Pancreas (tissue), 10 donors: ENCODE data around the gene WSCD2. TPM values are rescaled to one million over a fixed set of nuclear protein-coding genes. Genes with fewer than 3 reads are reported as not detected.

ENCODE experiments used
- ATAC-seq, 4 donors: fragments of 200-7000 bp; cut with Tn5 transposase; one replicate each; pipeline versions ENCODE4 v1.8.0 to v1.9.1; 2020; ENCODE audit warnings: mild to moderate bottlenecking in 4 of 4, moderate library complexity in 4 of 4
- DNase-seq, 6 donors: peaks; one replicate each; pipeline ENCODE4 v3.0.0-alpha.2; 2020
- FAIRE-seq: peaks from 2 replicates; lab custom pipeline; 2012; peaks lifted over from hg19 to GRCh38; lab: Jason Lieb, UNC
- H3K27ac ChIP-seq, 4 donors: fragments of 200-600 bp; sonication (generic); 1 replicate in 3 of 4; 2 replicates in 1 of 4; pipeline versions ENCODE4 v1.5.0 to v1.8.0; 2020
- H3K27me3 ChIP-seq, 4 donors: fragments of 200-600 bp; one replicate each; pipeline ENCODE4 v1.8.0; 2021
- H3K36me3 ChIP-seq, 3 donors: fragments of 200-600 bp; sonication (generic) in 1 of 3; one replicate each; pipeline versions ENCODE4 v1.5.0 to v1.8.0; 2020 to 2021
- H3K4me1 ChIP-seq, 3 donors: fragments of 200-600 bp; one replicate each; pipeline ENCODE4 v1.8.0; 2021
- H3K4me3 ChIP-seq, 4 donors: fragments of 200-600 bp; sonication (generic) in 2 of 4; one replicate each; pipeline versions ENCODE4 v1.5.0 to v1.8.0; 2020 to 2021
- H3K9me3 ChIP-seq, 4 donors: fragments of 200-600 bp; one replicate each; pipeline ENCODE4 v1.8.0; 2021
- CTCF ChIP-seq, 4 donors: fragments of 200-600 bp; sonication (generic) in 3 of 4; IDR thresholded peaks; one replicate each; pipeline versions ENCODE4 v1.5.0 to v1.8.0; 2021; ENCODE audit warnings: antibody characterized with exemption in 4 of 4
- WGBS, 2 donors: extraction: QIAGEN DNeasy Blood & Tissue Kit; methylation state at CpG; one replicate each; pipeline ENCODE4 v1.1.7; 2013; 5-methylcytosine and 5-hydroxymethylcytosine counted together
- intact Hi-C, 3 donors: fragments of 100-400 bp; cut with DNase I; formaldehyde crosslinking; loops; one replicate each; pipeline versions ENCODE4 v1.11.1 to v1.14.2; 2022
- polyA plus RNA-seq, 2 donors: library from polyadenylated mRNA; stranded (reverse); fragments of 200-250 nt; gene quantifications; one replicate each; pipeline ENCODE4 v1.2.3, GENCODE V29; 2013
- total RNA-seq, 6 donors: library from RNA; stranded (reverse); fragmentation: NEBNext Ultra II Directional in 4 of 6; extraction: Animal tissue kit (Norgen Biotek cat#: 25700) in 4 of 6; gene quantifications; one replicate each; pipeline versions ENCODE4 v1.2.1 to v1.2.4, GENCODE V29; 2021 to 2023
- donor health status: healthy with polysubstance abuse.
- donor health status: DM: no; HTN: no; CAD: no; lungs with moderate emphysema.
- donor health status: DM: no; HTN: no; CAD: no.
- donor health status: control.
- donor health status: control.
- donor health status: Bipolar disorder and iron deficiency.
- donor health status: DM: yes; HTN: yes; CAD: no.
- donor health status: DM: no; HTN: no; CAD: no.
- donor health status: DM: no; HTN: no; CAD: no.
- donor health status: DM: yes; HTN: yes; CAD: no.

WSCD2 gene
- total and polyA plus RNA-seq, 8 donors, result 0.14 to 5.8 (median 1.1) TPM; not detected in 1

GRCh38 chr12:108094056-108094649 lies 34.9 kb upstream of the WSCD2 start:
- WGBS, 2 donors, result 50% methylated on average over 2 of the region's 2 CpGs
- Histone ChIP-seq H3K9me3 (no peaks in the 10 kb centered on the region), H3K4me1 (no peaks in the 10 kb centered on the region), H3K27ac (no peak overlapping the region), H3K36me3 (no peaks in the 10 kb centered on the region), H3K27me3 (no peaks in the 10 kb centered on the region), H3K4me3 (no peak overlapping the region)
- ATAC-seq (no peak), FAIRE-seq (no peak), DNase-seq (no peak)
- intact Hi-C loops, result no loop called here
- no peak for TF ChIP-seq CTCF (IDR thresholded peaks at IDR 0.05)

- intact Hi-C loops, result no loop called here
- peak in 1 of 4 donors; percentile 39 for ATAC-seq
- Histone ChIP-seq H3K27me3 (no peaks in the 10 kb centered on the region), H3K27ac (no peak overlapping the region), H3K36me3 (no peaks in the 10 kb centered on the region), H3K4me3 (no peak overlapping the region), H3K9me3 (no peaks in the 10 kb centered on the region), H3K4me1 (no peaks in the 10 kb centered on the region)
- FAIRE-seq, result no peak
- TF ChIP-seq CTCF (IDR thresholded peaks at IDR 0.05), result no peak
- no peak for DNase-seq
- WGBS, 2 donors, result 60 to 69% methylated on average over 3 of the region's 3 CpGs
These were observed 31.8 kb upstream of the WSCD2 start for GRCh38 chr12:108097160-108097911.

GRCh38 chr12:108098374-108098773 lies 30.7 kb upstream of the WSCD2 start:
- Histone ChIP-seq H3K9me3 (no peaks in the 10 kb centered on the region), H3K4me1 (no peaks in the 10 kb centered on the region), H3K27me3 (no peaks in the 10 kb centered on the region), H3K36me3 (no peaks in the 10 kb centered on the region), H3K27ac (no peak overlapping the region), H3K4me3 (no peak overlapping the region)
- FAIRE-seq, result no peak
- no peak for DNase-seq
- WGBS, 2 donors, result 75 to 88% methylated on average over 8 of the region's 8 CpGs
- ATAC-seq, result no peak
- intact Hi-C loops, result no loop called here
- TF ChIP-seq CTCF (IDR thresholded peaks at IDR 0.05), result no peak

- no peak for TF ChIP-seq CTCF (IDR thresholded peaks at IDR 0.05)
- Histone ChIP-seq H3K36me3 (no peaks in the 10 kb centered on the region), H3K4me3 (no peak overlapping the region), H3K9me3 (no peaks in the 10 kb centered on the region), H3K27me3 (no peaks in the 10 kb centered on the region), H3K27ac (no peak overlapping the region), H3K4me1 (no peaks in the 10 kb centered on the region)
- intact Hi-C loops, result no loop called here
- ATAC-seq (no peak), DNase-seq (no peak), FAIRE-seq (no peak)
- WGBS, 2 donors, result 20 to 31% methylated on average over 3 of the region's 3 CpGs
These were observed 30.0 kb upstream of the WSCD2 start for GRCh38 chr12:108099073-108099472.
